GM19455 (cell line): ENCODE data around the gene WIZ.

Experiments
- ATAC-seq: cut with Tn5 transposase; IDR thresholded peaks from one replicate; pipeline ENCODE4 v1.9.1; 2021; ENCODE audit not compliant: unreplicated experiment

Gene WIZ

GRCh38 chr19:15445807-15446376 lies 3.9 kb downstream of the WIZ start:
- ATAC-seq = no peak

- no peak for ATAC-seq
Measured at GRCh38 chr19:15445227-15445605, 4.5 kb downstream of the WIZ start.

- no peak for ATAC-seq
Measured at GRCh38 chr19:15444505-15445226, 5.1 kb downstream of the WIZ start.

- ATAC-seq = no peak
Measured at GRCh38 chr19:15443838-15444237, 5.9 kb downstream of the WIZ start.

DNA sequence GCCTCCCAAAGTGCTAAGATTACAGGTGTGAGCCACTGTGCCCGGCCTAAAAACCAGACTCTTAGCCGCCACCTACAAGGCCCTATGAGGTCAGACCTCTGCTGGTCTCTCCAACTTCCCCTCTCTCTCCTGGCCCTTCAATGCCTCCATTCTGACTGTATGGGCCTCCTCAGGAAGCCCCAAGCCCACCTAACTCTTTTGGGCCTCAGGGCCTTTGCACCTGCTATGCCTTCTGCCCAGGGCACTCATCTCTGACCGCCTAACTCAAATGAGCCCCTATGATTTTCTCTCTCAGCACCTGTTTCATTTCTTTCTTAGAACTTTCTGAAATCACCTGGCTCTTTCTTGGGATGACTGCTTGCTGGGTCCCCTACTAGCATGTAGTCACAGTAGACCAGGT lies 6.4 kb downstream of the WIZ start:
- no peak for ATAC-seq

- ATAC-seq = no peak
Measured at GRCh38 chr19:15442142-15442920, 7.4 kb downstream of the WIZ start.

DNA sequence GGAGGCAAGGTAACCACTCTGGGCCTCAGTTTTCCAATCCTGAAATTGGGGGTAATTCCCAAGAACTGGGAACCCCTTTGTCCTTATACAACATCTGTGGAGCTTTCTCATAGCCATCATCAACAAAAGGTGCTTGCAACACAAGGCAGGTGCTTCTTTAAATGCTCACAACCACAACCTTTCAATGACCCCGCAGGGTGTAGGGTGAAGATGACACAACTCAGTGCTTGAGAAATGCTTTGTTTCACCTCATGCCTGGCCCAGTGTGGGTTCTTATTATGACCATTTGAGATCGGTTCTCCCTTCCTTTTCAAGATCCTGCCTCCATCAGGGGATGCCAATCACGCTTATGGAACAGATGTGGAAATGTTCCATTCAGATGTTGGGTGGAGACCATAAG lies 8.4 kb downstream of the WIZ start:
- no peak for ATAC-seq

GRCh38 chr19:15439821-15440641 lies 9.7 kb downstream of the WIZ start:
- ATAC-seq = no peak

DNA sequence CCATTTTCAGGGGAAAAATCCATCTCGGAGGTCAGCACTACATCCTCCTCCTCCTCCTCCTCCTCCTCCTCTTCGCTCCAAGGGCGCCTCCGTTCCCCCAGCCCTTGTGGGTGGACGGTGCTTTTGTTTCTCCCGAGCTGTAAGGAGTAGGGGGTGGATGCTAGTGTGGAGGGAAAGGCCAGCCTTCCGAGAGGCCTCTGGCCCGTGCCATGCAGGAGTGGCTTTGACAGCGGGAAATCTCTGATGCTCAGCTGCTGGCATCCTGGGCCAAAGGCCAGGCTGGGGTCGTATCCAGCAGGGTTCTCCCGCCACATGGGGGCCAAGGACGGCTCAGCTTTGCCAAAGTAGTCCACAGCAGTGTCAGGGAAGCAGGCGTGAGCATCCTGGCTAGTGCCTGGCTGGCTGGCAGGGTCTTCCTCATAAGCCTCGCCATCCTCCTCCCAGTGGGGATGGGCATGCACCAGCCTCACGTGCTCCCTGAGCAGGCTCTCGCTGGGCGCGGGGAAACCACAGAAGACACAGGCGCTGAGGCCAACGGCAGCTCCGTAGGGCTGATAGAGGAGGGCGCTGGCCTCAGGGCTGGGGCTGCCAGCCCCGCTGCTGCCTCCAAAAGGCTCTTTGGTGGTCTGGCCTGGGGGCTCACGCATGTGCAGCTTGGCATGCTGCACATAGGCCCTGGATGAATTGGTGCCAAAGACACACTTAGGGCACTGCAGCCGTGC lies 10.5 kb downstream of the WIZ start:
- no peak for ATAC-seq

DNA sequence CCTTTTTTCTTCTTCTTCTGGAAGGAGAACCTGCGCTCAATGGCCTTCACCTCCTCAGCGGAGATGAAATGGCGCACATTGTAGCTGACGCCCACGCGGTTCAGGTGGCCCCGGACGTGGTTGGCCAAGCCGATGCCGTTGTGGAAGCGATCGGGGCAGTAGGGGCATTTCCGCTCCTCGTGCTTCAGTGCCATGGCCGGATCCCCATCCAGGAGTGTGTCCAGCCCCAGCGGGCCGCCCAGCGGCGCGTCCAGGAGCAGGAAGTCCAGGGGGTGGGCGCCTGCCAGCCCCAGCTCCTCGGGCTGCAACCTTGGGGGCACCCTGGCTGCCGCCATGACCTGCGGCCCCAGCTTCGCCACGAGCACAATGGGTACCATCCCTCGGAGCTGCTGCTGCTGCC lies 11.2 kb downstream of the WIZ start:
- ATAC-seq = no peak

- ATAC-seq = no peak
Measured at GRCh38 chr19:15438124-15438496, 11.6 kb downstream of the WIZ start.

GRCh38 chr19:15437355-15438123 lies 12.2 kb downstream of the WIZ start:
- ATAC-seq = no peak

DNA sequence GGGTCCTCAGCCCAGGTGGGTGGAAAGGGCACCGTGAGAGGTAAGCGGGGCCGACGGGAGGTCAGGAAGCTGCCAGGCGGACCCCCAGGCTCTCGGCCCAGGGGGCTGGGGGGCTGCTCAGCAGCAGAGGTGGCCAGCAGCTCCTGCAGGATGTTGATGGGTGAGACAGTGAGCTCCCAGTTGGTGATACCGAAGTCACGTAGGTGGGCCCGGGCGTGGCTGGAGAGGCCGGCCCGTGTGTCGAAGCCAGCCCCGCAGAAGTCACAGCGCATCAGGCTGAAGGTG lies 13.0 kb downstream of the WIZ start:
- no peak for ATAC-seq

GRCh38 chr19:15436012-15436825 lies 13.5 kb downstream of the WIZ start:
- no peak for ATAC-seq

- ATAC-seq = peak; percentile 5
Measured at GRCh38 chr19:15433519-15434069, 16.2 kb downstream of the WIZ start.

DNA sequence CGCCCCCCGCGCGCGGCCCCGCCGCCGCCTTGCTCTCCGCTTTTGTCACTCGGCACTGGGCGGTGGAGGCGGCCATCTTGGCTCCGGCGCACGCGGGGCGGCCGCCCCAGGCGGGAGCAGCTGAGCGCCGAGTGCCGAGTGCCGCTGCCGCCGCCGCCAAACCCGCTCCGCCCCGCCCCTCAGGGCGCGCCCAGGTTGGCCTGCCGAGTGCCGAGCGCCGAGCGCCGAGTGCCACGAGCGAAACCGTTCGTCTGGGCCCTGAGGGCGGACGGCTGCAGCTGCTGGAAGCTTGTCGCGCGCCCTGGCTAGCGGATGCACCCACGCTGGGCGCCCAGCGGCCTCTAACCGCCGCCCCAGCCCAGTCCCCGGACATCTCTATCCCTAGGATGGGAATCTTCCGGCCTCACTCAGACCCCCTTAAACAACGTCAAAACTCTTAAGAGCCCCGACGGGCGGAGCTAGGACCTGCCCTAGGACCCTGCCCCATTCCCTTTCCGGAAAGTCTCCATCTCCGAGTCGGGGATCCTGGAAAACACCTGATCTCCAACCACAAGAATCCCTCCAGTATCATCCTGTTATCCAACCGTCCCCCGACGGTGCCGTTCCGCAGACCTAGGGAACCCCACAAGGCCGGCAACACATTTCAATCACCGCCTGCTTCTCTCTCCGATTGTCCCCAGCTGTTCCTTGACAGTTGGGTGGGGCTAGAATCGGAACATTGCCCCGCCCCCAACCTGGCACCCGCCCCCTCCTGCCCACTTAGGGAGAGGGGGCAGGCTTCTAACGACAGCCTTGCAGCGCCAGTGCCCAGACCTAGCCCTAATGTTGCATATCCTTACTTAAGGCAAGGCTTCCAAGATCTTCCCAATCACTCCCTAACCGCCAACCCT lies 16.9 kb downstream of the WIZ start:
- peak; percentile 49 for ATAC-seq

DNA sequence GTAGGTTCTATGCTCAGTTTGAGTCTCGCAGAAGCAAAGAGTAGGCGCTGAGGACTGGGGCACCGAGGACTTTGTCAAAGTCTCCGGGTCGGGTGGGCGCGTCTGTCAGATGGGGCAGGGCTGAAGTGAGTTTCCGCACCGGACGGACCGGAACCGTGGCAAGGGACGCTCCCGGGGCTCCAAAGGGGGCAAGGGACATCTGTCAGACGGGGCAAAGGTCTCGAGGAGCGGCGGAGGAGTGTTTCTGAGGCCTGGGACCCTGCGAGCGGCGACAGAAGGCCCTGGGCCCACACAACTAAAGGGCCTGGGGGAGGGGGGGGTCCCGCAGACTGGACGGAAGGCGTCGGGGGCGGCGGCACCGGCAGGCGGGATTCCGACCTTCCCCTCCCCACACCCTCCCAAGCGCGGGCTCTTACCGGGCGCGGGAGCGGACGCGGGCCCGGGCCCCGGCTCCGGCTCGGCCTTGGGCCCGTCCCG lies 17.7 kb downstream of the WIZ start:
- ATAC-seq = no peak

GRCh38 chr19:15431396-15432017 lies 18.2 kb downstream of the WIZ start:
- ATAC-seq = no peak
